ENCODE measurements around the gene EVI5.

EVI5 gene

GRCh38 chr1:92784639-92785500 is at the start of gene EVI5:
Gene EVI5, minus strand, starts transcription at chr1:92785108. Its CDS starts 48,562 bp downstream, at chr1:92736546.
- peak; percentile 33 for DNase-seq (ENCODE audit: low read depth)

- no peak for DNase-seq (ENCODE audit: low read depth)
Measured at GRCh38 chr1:92834617-92835016, 49.7 kb upstream of the EVI5 start.

GRCh38 chr1:92833840-92834239 is 48.9 kb upstream of the EVI5 start:
- DNase-seq (ENCODE audit: low read depth), result no peak

GRCh38 chr1:92832537-92833114 is 47.7 kb upstream of the EVI5 start:
- no peak for DNase-seq (ENCODE audit: low read depth)

- DNase-seq (ENCODE audit: low read depth), result peak; percentile 96
Measured at GRCh38 chr1:92831762-92832536, 47.0 kb upstream of the EVI5 start, which contains the start of gene RPL5. Gene RPL5, plus strand, starts transcription at chr1:92832040. Its CDS starts 75 bp downstream, at chr1:92832115.

- no peak for DNase-seq (ENCODE audit: low read depth)
Measured at GRCh38 chr1:92831368-92831761, 46.5 kb upstream of the EVI5 start.

GRCh38 chr1:92826792-92827191 is 41.9 kb upstream of the EVI5 start:
- no peak for DNase-seq (ENCODE audit: low read depth)

GRCh38 chr1:92822879-92823278 is 38.0 kb upstream of the EVI5 start:
- no peak for DNase-seq (ENCODE audit: low read depth)

GRCh38 chr1:92820551-92820950 is 35.6 kb upstream of the EVI5 start:
- no peak for DNase-seq (ENCODE audit: low read depth)

GRCh38 chr1:92820024-92820423 is 35.1 kb upstream of the EVI5 start:
- DNase-seq (ENCODE audit: low read depth), result no peak

- DNase-seq (ENCODE audit: low read depth), result no peak
Measured at GRCh38 chr1:92817986-92818764, 33.3 kb upstream of the EVI5 start.

GRCh38 chr1:92817137-92817697 is 32.3 kb upstream of the EVI5 start:
- DNase-seq (ENCODE audit: low read depth), result no peak

- DNase-seq (ENCODE audit: low read depth), result no peak
Measured at GRCh38 chr1:92816732-92817131, 31.8 kb upstream of the EVI5 start.

- DNase-seq (ENCODE audit: low read depth), result no peak
Measured at GRCh38 chr1:92808381-92808780, 23.5 kb upstream of the EVI5 start.

- DNase-seq (ENCODE audit: low read depth), result no peak
Measured at GRCh38 chr1:92805216-92805615, 20.3 kb upstream of the EVI5 start.

- no peak for DNase-seq (ENCODE audit: low read depth)
Measured at GRCh38 chr1:92804721-92805201, 19.9 kb upstream of the EVI5 start.

- no peak for DNase-seq (ENCODE audit: low read depth)
Measured at GRCh38 chr1:92803140-92803887, 18.4 kb upstream of the EVI5 start.

- DNase-seq (ENCODE audit: low read depth), result no peak
Measured at GRCh38 chr1:92797961-92798360, 13.1 kb upstream of the EVI5 start.

GRCh38 chr1:92797297-92797696 is 12.4 kb upstream of the EVI5 start:
- DNase-seq (ENCODE audit: low read depth), result no peak

- DNase-seq (ENCODE audit: low read depth), result no peak
Measured at GRCh38 chr1:92795166-92795565, 10.3 kb upstream of the EVI5 start.

GRCh38 chr1:92792340-92792782 is 7.5 kb upstream of the EVI5 start:
- DNase-seq (ENCODE audit: low read depth), result no peak

Measured in stimulated activated CD8-positive, alpha-beta memory T cell treated with anti-CD3 and anti-CD28 coated beads, Interleukin-12 subunit alpha, Interleukin-12 subunit beta, amount 100 ng/mL, for 4 hours (primary cell).